ENCODE results near the gene SHISAL2A. TPM values are rescaled to one million over a fixed set of nuclear protein-coding genes. Genes with fewer than 3 reads are reported as not detected.
"Not testable (repeated sequence)": the region's sequence is repeated elsewhere in the genome, so short reads cannot be mapped to it uniquely, and the experiment has no call there.

Gene SHISAL2A
- total RNA-seq, 1 donor from 2014 or later: not detected

- DNase-seq (peak; percentile 72), ATAC-seq (peak; percentile 87)
- intact Hi-C loops (cut with micrococcal nuclease): no loop called here
Observed at GRCh38 chr1:52677076-52677806, 44.3 kb downstream of the SHISAL2A start.

- no peak for DNase-seq
- intact Hi-C loops (cut with micrococcal nuclease): no loop called here
- no peak for ATAC-seq
Observed at GRCh38 chr1:52679048-52679447, 46.1 kb downstream of the SHISAL2A start.

- no peak for DNase-seq
- intact Hi-C loops (cut with micrococcal nuclease): no loop called here
- no peak for ATAC-seq
Observed at GRCh38 chr1:52679498-52679897, 46.5 kb downstream of the SHISAL2A start.

DNA sequence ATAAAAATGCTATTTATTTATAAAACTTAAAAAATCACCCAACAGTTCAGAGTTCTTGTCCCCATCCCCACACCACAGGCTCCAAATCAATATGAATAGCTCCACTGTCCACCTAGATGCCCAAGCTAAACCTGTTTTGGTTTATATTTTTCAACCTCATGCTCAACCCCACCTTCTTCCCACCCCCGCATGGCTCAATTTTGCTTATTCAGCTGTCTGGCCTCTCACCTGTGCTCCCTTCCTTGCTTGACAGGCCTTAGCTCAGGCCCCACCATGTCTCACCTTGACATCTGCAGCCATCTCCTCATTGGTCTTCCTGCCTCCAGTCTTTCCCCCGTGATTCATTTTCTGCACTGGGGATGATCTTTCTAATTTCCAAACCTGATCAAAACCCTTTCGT, 47.4 kb downstream of the SHISAL2A start:
- no peak for ATAC-seq
- intact Hi-C loops (cut with micrococcal nuclease): no loop called here

GRCh38 chr1:52681136-52681535, 48.2 kb downstream of the SHISAL2A start:
- intact Hi-C loops (cut with micrococcal nuclease): no loop called here
- ATAC-seq: no peak

More for the DNA sequence above, 47.4 kb downstream of the SHISAL2A start:
- DNase-seq: no peak

GRCh38 chr1:52683367-52683940, 50.5 kb downstream of the SHISAL2A start:
- intact Hi-C loops (cut with micrococcal nuclease): no loop called here
- no peak for ATAC-seq
- DNase-seq: no peak

More at GRCh38 chr1:52681136-52681535, 48.2 kb downstream of the SHISAL2A start:
- no peak for DNase-seq

DNA sequence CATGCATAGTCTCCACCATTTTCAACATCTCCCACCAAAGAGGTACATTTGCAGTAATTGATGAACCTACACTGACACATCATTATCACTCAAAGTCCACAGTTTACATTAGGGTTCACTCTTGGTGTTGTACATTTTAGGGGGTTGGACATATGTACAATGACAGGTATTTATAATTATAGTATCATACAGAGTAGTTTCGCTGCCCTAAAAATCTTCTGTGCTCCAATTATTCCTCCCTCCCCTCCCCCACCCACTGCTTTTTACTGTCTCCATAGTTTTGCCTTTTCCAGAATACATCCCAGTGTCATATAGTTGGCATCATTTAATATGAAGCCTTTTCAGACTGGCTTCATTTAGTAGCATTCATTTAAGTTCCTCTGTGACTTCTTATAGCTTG, 51.6 kb downstream of the SHISAL2A start:
- no peak for ATAC-seq
- intact Hi-C loops (cut with micrococcal nuclease): no loop called here
- no peak for DNase-seq

DNA sequence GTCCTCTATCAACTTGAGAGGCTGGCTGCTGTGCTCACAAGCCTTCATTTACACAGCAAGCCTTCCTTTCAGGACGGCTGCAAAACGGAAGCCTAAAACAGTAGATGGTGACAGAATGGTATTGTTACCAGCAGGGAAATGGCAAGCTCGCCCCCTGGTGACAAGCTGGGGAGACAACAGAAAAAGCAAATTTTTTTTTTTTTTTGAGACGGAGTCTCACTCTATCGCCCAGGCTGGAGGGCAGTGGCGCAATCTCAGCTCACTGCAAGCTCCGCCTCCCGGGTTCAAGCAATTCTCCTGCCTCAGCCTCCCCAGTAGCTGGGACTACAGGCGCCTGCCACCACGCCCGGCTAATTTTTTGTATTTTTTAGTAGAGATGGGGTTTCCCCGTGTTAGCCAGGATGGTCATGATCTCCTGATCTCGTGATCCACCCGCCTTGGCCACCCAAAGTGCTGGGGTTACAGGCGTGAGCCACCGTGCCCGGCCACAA, 53.3 kb downstream of the SHISAL2A start:
- intact Hi-C loops (cut with micrococcal nuclease): not testable (repeated sequence)
- DNase-seq: peak; percentile 74

DNA sequence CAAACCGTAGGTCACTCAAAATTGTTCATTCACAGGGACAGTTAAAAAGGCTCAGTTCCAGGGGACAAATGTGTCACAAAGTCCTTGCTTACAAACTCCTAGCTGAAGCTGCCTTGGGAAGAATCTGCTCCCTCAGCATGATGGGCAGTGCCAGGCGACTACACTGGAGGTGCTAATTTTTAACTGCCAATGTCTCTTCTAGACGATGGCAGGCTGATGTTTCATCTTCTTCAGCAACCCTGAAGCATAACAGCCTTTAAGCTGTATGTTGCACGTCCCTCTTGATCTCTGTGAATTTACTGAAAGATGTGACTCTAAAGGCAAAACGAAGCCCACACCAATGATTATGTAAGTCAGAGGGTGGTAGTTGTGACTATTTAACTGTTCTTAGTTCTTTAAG, 53.9 kb downstream of the SHISAL2A start:
- DNase-seq (no peak), ATAC-seq (no peak)
- intact Hi-C loops (cut with micrococcal nuclease): no loop called here

More for the DNA sequence above, 53.3 kb downstream of the SHISAL2A start:
- ATAC-seq: peak; percentile 81

- ATAC-seq: no peak
- no peak for DNase-seq
- intact Hi-C loops (cut with micrococcal nuclease): no loop called here
Observed at GRCh38 chr1:52691821-52692220, 58.9 kb downstream of the SHISAL2A start.

DNA sequence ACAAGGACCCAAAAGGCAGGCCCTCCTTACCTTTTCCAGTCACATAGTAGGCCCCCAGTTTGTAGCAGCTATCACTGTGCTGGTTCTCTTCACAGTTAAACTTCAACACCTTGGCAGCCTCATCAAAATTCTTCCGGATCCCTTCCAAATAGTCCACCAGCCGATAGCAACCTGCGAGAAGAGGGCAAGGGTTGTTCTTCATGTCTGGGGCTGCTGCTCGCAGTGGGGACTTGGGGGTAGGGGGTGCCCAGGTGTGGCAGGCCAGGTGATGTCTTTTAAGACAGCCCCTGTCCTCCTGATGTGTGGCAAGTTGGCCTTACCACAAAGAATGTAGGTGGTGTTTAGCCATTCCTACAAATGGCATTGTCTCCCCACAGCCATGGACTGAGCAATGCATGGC, 59.7 kb downstream of the SHISAL2A start:
- intact Hi-C loops (cut with micrococcal nuclease): no loop called here
- no peak for DNase-seq

DNA sequence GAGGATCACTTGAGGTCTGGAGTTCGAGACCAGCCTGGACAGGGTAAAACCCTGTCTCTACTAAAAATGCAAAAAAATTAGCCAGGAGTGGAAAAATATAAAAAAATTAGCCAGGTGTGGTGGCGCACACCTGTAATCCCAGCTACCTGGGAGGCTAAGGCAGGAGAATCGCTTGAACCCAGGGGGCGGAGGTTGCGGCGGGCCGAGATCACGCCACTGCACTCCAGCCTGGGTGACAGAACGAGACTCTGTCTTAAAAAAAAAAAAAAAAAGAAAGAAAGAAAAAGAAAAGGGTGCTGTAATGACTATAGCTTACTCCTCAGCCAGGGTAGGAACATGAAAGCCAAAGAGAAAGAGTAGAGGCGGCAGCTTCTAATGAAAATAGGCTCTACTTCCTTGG, 60.4 kb downstream of the SHISAL2A start:
- intact Hi-C loops (cut with micrococcal nuclease); ATAC-seq; DNase-seq: not testable (repeated sequence)

More for the DNA sequence above, 59.7 kb downstream of the SHISAL2A start:
- no peak for ATAC-seq

- intact Hi-C loops (cut with micrococcal nuclease): no loop called here
- no peak for ATAC-seq
- no peak for DNase-seq
Observed at GRCh38 chr1:52693843-52694242, 60.9 kb downstream of the SHISAL2A start.

- ATAC-seq (no peak), DNase-seq (no peak)
- intact Hi-C loops (cut with micrococcal nuclease): no loop called here
Observed at GRCh38 chr1:52695627-52696026, 62.7 kb downstream of the SHISAL2A start.

GRCh38 chr1:52697795-52698674, 65.1 kb downstream of the SHISAL2A start, which contains the start of gene COA7:
COA7 (minus strand) TSS chr1:52698347; CDS start chr1:52698326, 21 bp downstream.
- intact Hi-C loops (cut with micrococcal nuclease): no loop called here
- DNase-seq: peak; percentile 94

DNA sequence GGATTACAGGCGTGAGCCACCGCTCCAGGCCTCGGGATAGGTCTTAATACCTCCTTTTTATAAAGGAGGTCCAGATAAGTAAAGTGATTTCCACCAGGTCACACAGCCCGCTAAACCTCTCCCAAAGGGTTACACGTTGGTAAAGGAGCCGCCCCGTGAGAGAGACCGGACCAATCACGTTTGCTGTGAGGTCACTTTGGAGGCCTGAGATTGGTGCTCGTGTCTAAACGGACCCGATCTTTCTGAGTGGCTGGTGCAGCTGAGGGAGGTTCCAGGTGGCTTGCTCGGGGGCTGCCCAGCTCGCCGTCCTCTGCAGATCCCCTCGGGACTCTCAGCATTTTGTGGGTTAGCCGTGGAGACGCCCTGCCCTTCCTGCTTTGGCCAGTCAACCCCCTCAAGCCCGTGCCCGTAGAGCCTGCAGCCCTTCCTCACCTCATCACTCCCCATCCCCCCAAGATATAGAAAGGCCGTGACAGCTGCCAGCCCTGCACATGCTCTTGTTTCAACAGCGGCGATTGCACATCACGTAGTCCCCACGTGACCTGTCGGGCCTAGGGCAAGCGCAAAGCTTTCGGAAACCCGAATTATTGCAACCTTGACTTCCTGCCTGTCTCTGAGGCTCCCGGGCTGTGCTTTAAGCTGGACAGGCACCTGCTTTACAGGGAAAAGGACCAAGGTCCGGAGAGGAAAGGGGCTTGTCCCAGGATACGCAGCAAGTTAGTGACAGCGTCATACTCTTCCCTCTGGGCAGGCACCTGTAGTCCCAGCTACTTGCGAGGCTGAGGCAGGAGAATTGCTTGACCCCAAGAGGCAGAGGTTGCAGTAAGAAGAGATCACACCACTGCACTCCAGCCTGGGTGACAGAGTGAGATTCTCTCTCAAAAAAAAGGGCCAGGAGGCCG, 70.2 kb downstream of the SHISAL2A start:
- peak; percentile 86 for ATAC-seq
- intact Hi-C loops (cut with micrococcal nuclease): no loop called here
- DNase-seq: peak; percentile 88

More at GRCh38 chr1:52697795-52698674, 65.1 kb downstream of the SHISAL2A start, which contains the start of gene COA7:
- peak; percentile 88 for ATAC-seq

DNA sequence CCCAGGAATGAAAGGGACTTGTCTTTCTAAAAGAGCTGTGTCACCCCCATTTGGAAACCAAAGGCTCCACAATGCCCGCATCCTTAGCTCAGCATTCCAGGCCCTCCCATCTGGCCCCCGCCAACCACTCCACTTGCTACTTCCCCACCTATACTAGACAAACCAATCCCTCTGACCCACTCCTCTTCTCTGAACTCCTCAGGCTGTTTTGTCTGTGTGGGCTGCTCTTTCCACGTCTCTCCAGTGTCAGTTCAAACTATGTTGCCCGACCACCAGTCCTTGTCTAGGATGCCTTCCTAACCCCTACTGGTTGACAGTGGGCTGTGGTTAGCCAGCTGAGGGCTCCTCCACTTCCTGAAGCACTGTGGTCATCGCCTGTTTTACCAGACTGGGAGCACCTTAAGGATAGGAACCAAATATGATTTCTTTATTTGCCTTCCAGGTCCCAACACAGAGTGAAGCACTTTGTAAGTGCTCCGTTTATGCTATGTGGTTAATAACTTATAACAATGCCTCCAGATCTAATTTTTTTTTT, 73.2 kb downstream of the SHISAL2A start:
- intact Hi-C loops (cut with micrococcal nuclease): no loop called here
- no peak for ATAC-seq
- DNase-seq: no peak
